Stimulated activated CD4-positive, alpha-beta T cell treated with anti-CD3 and anti-CD28 coated beads, Interleukin-12 subunit alpha, Interleukin-12 subunit beta, amount 100 ng/mL, for 48 hours (primary cell): ENCODE results near the gene CD164.
"Not testable (repeated sequence)": the region's sequence is repeated elsewhere in the genome, so short reads cannot be mapped to it uniquely, and the experiment has no call there.

ENCODE experiments used
- DNase-seq, 3 donors: peaks; one replicate each; pipeline ENCODE4 v3.0.0-alpha.2; 2020; ENCODE audit warnings: low read depth in 2 of 3, low spot score in 1 of 3

The CD164 gene

GRCh38 chr6:109374326-109374892 lies 7.9 kb downstream of the CD164 start:
- no peak for DNase-seq

GRCh38 chr6:109373762-109374161 lies 8.5 kb downstream of the CD164 start:
- peak; percentile 26 to 59 (median 53) for DNase-seq

GRCh38 chr6:109373331-109373730 lies 8.9 kb downstream of the CD164 start:
- no peak for DNase-seq

GRCh38 chr6:109372130-109372529 lies 10.1 kb downstream of the CD164 start:
- DNase-seq = no peak

DNA sequence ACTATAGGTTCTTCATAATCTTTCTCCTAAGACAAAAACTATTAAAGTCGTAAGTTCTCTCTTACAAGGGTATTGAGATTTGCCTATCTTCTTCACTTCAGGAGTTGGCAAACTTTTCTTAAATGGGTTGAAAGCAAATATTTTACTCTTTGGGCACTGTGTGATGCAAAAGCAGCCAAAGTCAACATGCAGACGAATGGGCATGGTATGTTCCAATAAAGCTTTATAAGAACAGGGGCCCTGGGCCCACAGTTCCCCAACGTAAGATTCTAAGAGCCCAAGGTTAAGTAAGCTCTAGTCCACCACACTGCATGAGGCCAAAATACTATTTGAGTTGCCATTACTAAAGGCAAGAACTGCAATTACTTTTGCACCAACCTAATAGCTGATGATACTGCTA lies 11.5 kb downstream of the CD164 start:
- no peak for DNase-seq

DNA sequence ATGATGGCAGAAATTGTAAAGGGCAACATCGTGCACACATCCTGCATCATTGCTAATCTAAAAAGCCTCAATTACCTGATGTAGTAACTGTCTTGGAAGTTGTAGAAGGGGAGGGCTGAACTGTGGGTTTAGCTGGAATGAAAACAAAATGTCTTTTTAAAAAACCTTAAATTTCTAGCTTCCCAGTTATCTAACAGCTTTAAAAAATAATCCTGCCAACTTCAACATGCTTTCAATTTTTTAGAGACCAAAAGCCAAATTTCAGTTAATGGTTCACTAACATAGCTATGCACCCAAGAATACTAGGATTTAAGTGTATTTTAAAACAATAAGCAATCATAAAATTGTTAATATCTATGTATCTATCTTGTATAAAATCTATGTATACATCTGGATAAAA lies 11.9 kb downstream of the CD164 start:
- DNase-seq = no peak

DNA sequence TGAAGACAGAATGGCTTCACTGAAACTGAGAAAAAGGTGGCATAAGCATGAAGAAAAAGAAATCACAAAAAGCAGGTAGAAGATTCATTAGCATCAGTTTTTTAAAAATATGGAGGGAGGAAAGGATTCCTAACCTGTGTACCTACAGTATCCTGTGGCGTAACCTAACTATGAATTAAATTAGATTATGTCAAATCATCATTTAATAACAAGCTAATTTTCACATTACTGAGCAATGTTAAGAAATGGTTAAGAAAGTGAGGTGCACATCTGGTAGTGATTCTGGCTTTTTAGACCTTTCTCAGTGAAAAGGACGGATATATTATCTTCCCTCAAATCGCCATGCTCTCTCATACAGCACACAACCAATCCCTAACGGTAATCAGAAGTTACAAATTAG lies 12.5 kb downstream of the CD164 start:
- DNase-seq = no peak

GRCh38 chr6:109364382-109365078 lies 17.7 kb downstream of the CD164 start:
- not testable (repeated sequence) for DNase-seq

DNA sequence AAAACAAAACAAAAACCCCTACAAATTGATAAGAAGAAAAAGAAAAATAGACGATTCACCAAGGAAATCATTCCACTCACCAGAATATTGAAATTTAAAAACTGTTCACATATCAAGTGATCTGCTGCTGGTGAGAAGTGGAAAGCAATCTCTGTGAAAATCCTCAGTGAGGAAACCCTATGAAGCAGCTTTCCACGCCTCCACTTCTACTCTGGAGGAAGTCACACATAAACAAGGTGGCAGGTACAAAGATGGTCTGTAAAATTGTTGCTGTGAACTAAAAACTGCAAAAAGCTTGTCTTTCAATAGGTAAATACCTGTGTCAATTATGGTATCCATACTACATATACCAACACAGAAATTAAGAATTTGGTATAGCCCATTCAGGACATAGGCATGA lies 18.5 kb downstream of the CD164 start:
- DNase-seq = no peak

- DNase-seq = no peak
Observed at GRCh38 chr6:109362102-109362884, 20.0 kb downstream of the CD164 start.

DNA sequence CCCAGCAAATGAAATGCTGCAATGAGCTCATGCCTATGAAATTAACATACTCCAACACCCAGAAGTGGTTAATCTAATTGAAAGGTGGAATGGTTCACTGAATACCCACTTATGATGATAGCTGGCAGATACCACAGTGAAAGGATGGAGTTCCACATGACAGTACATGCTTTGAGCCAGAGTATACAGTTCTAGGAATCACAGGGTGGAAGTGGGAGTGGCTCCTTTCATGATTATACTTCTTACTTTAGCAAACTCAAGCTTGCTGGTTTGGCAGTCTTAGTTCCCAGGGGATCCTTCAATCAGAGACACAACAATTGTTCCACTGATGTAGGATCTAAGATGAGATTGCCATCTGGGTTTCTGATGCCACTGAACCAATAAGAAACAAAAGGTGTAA lies 21.5 kb downstream of the CD164 start:
- DNase-seq = no peak

DNA sequence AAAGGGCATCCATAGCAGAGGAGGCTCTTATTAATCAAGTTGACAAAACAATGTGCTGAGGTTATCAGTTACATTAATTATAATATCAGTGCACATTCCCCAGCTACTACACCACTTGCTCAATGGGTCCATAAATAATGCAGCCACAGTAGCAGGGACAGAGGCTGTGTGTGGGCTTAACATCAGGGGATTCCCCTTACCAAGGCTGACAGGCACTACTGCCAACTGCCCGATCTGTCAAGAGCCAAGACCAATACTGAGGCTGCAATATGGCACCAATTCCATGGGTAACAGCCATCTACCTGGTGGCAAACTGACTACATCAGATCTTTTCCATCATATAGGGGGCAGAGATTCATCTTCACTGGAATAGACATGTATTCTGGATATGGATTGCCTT lies 22.0 kb downstream of the CD164 start:
- no peak for DNase-seq

DNA sequence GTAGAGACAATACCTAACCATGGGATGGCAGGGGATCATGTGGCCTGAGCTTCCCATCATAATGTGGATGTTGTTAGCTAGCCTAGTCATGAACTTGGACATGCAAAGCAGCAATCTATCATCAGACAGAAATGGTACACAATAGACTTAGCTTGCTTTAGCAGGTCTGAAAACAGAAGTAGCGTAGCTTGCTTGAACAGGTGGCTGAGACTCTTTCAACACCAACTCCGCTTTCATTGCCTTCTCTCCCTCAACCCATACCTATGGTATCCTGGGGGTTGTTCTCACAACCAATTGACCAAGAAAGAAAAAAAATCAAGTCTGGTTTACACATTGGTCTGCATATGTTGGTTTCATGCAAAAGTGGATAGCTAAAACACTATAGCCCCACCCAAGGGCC lies 23.0 kb downstream of the CD164 start:
- no peak for DNase-seq

DNA sequence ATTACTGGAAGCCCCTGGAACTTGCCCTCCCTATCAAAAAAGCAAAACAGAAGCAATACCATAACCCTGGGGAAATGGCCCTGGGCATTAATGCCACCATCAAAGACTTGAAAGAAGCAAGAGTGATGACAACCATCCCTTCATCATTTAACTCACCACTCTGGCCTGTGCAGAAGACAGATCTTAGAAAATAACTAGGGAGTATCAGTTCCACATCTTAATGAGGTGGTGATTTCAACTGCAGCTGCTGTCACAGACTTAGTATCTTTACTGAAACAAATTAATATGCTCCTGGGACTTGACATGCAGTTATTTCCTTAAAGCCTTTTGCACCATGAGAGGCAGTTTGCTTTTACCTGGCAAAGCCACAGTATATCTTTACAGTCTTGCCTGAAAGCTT lies 24.1 kb downstream of the CD164 start:
- DNase-seq = no peak

DNA sequence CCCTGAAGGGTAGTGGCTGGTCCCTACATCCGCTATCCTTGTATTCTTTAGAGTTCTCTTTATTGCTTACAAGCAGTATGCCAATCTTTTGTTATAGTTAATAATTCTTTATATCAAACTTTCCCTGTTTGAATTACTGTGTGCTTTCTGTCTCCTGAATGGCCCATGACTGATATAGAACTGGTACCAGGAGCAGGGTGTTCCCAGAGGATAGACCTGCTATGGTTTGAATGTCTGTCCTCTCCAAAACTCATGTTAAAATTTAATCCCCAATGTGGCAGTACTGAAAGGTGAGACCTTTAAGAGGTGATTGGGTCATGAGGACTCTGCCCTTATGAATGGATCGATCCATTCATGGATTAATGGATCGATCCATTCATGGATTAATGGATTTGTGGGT lies 26.0 kb downstream of the CD164 start:
- no peak for DNase-seq

GRCh38 chr6:109351231-109352130 lies 30.8 kb downstream of the CD164 start:
- DNase-seq = no peak

DNA sequence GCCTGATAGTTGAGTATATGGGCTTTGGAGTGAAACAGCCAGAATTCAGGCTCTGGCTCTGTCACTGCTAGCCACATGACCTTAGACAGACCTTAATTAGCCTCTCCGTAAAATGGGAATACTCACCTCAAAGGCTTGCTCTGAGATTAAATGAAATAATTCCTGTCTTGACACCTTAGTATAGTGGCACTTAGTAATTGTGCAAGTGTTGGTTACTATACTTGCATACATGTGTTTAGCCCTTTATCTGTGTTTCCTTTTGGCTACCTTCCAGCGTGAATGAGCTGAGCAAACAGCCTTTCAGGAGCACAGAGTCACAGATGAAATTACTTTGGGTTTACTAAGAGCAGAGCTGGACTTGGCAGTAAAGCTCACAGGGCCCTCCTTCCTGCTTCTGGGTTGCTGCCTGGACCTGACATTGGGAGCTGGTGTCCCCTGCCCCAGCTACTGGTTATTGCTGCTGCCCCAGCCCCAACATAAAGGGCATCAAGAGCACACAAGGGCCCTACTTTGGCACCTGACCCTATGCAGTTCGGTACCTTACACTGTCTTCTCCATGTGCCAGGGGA lies 32.8 kb downstream of the CD164 start:
- DNase-seq = no peak

- no peak for DNase-seq
Observed at GRCh38 chr6:109348226-109348625, 34.0 kb downstream of the CD164 start.

GRCh38 chr6:109347779-109348178 lies 34.5 kb downstream of the CD164 start:
- no peak for DNase-seq

GRCh38 chr6:109345986-109346385 lies 36.3 kb downstream of the CD164 start:
- no peak for DNase-seq

DNA sequence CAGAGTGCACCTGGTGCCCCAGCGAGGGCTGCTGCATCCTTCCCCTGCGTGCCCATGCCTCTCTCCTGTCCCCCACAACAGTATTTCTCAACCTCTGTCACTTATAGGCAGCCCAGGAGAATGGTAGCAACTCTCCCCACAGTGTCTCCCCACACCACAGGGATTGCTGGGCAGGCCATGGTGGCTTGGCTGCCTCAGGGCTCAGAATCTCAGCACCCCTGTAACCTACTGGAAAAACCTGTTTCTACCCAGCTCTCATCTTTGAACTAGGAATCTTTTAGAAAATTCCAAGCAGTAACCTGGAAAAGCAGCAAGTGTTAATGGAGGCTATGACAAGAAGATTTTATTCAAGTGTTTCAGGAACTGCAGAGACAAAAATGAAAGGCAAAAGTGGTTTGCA lies 38.0 kb downstream of the CD164 start:
- no peak for DNase-seq
